COR-L47 (cell line): ENCODE results near the gene RAB3A.
"Not testable (repeated sequence)": the region's sequence is repeated elsewhere in the genome, so short reads cannot be mapped to it uniquely, and the experiment has no call there.

ENCODE experiments used
- DNase-seq: peaks from one replicate; lab custom pipeline; 2025; lab: John Stamatoyannopoulos, UW

The RAB3A gene

GRCh38 chr19:18168673-18169381, 35.0 kb downstream of the RAB3A start:
- no peak for DNase-seq

GRCh38 chr19:18167975-18168645, 35.7 kb downstream of the RAB3A start:
- DNase-seq: peak; percentile 1

- no peak for DNase-seq
Measured at GRCh38 chr19:18167011-18167410, 36.8 kb downstream of the RAB3A start.

GRCh38 chr19:18165794-18166544, 37.9 kb downstream of the RAB3A start:
- DNase-seq: no peak

DNA sequence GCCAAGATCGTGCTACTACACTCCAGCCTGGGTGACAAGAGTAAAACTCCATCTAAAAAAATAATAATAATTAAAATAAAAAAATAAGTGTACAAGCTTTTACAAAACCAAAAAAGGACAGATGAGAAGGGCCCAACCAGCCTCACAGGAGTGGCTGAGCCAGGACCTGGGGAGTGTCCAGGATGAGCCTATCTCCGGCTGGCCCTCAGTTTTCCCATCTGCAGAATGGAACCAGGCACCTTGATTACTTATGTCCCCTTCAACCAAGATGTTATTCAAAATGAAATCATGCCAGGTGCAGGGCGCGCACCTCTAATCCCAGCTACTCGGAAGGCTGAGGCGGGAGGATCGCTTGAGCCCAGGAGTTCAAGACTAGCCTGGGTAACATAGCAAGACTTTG, 39.8 kb downstream of the RAB3A start:
- DNase-seq: no peak

DNA sequence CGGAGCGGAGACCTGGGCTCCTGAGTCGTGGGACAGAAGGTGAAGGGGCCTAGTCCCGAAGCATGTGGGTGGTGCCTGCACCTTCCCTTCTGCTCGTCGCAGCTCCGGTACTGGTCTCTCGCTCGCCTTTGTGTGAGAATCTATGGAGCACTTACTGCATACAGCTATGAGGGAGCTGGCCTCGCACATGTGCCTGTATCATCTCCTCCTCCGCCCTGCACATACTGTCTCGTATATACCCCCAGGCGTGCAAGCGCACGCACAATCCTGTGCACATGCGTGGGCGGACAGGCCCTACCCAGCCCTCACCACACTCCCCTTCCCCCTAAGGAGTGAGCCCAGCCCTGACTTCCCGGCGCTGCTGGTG, 42.2 kb downstream of the RAB3A start:
- DNase-seq: no peak

- peak; percentile 51 for DNase-seq
Measured at GRCh38 chr19:18160971-18161635, 42.7 kb downstream of the RAB3A start.

DNA sequence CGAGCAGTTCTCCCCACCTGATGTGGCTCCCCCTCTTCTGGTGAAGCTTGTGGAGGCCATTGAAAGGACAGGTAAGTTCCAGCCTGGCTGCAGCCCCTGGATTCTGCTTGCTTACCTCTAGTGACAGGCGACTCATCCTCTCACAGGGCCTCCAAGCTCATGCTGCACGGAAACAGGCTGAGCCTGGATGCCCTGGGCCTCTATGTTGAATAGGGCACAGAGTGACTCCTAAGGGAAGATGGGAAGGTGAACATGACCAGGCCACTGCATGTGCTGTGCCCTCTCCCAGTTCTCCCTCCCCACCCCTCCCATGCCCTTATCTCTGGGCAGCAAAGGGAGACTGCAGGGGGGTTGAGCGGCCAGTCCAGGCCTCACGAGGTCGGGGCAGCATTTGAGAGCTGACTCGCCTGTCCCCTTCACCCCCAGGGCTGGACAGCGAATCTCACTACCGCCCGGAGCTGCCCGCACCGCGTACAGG, 43.3 kb downstream of the RAB3A start:
- no peak for DNase-seq

DNA sequence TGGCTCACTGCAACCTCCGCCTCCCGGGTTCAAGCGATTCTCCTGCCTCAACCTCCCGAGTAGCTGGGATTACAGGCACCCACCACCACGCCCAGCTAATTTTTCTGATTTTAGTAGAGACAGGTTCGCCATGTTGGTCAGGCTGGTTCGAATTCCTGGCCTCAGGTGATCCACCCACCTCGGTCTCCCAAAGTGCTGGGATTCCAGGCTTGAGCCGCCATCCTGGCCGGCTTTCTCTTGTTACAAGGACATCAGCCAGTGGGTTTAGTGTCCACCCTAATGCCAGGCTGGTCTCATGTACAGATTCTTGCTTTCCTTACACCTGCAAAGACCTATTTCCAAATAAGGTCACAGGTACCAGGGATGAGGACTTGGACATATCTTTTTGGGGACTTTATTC, 44.0 kb downstream of the RAB3A start:
- DNase-seq: no peak

DNA sequence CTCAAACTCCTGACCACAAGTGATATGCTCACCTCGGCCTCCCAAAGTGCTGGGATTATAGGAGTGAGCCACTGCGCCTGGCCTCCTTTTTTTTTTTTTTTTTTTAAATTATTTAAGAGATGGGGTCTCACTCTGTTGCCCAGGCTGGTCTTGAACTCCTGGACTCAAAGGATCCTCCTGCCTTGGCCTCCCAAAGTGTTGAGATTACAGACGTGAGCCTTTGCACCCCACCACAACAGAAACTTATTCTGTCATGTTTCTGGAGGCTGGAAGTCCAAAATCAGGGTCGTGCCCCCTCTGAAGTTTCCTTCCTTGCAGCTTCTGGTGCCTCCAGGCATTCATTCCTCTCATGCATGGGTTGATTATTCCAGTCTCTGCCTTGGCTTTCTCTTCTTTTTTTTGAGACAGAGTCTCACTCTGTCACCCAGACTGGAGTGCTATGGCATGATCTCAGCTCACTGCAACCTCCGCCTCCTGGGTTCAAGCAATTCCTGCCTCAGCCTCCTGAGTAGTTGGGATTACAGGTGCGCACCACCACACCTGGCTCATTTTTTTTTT, 44.7 kb downstream of the RAB3A start:
- DNase-seq: not testable (repeated sequence)

DNA sequence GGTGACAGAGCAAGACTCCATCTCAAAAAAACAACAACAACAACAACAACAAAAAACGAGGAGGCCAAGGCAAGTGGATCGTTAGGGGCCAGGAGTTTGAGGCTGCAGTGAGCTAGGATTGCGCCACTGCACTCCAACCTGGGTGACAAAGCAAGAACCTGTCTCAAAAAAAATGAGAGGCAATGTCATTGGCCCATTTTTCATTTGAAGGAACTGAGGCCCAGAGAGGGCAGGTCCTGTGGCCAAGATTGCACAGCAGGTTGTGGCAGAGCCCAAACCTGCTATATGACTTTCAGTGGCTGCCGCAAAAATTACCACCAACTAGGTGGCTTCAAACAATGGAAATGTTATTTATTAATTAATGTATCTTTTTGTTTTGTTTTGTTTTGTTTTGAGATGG, 45.4 kb downstream of the RAB3A start:
- no peak for DNase-seq

DNA sequence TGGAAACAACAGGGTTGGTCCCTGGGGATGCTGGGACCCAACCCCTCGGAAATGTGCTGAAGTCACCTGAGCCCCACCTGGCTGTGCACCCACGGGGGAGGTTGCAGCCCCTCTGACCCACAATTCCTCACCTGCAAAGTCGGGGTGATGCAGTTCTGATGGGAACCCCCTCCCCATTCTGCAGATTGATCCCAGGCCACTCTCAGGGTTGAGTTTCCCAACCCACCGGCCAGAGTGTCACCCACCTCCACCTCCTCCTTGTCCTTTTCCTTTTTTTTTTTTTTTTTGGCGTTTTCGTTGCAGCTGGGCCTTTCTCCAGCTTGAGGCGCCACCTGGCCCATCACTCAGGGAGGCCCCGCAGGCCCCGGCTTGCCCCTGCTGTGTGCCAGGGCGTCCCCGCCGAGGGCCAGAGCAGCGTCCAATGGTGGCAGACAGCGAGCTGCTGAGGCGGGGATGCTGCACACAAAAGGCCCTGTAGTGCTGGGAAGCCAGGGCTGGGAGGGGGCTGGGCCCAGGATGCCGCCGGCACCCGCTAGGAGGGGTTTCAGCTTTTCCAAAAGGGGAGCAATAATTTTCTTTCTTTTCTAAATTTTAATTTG, 46.3 kb downstream of the RAB3A start:
- DNase-seq: peak; percentile 94

- peak; percentile 95 for DNase-seq
Measured at GRCh38 chr19:18156841-18157464, 46.9 kb downstream of the RAB3A start.

- no peak for DNase-seq
Measured at GRCh38 chr19:18156268-18156667, 47.6 kb downstream of the RAB3A start.

DNA sequence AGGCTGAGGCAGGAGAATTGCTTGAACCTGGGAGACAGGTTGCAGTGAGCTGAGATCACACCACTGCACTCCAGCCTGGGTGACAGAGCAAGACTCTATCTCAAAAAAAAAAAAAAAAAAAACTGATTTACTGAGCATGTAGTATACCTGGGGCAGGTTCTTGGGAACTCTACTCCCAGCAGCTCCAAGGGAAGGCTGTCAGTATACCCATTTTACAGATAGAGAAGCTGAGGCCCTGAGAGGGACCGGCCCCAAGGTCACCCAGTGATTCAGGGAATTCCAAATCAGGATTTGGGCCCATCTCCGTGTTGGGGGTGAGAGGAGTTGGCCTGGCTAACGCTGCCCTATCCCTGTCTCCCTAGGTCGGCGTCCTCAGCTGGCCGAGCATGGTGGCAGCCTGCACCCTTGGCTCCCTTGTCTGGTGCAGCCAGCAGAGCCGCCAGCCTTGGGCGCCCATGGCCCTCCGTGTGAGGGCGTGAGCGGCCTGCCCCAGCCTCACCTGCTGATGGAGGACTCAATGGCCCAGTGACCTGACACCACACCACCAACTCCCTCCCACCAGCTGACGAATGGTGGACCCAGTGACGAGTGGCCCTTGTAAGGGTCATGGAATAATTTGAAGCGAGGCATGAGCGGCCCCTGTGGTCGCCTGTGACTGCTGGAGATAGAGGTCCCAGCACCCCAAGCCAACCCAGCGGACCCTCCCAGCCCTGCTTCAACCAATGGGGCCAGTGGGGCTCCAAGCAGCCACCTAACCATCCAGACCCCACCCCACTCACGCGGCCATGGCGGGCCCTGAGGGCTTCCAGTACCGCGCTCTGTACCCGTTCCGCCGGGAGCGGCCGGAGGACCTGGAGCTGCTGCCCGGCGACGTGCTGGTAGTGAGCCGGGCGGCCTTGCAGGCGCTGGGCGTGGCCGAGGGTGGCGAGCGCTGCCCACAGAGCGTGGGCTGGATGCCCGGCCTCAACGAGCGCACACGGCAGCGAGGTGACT, 48.5 kb downstream of the RAB3A start:
- DNase-seq: no peak

DNA sequence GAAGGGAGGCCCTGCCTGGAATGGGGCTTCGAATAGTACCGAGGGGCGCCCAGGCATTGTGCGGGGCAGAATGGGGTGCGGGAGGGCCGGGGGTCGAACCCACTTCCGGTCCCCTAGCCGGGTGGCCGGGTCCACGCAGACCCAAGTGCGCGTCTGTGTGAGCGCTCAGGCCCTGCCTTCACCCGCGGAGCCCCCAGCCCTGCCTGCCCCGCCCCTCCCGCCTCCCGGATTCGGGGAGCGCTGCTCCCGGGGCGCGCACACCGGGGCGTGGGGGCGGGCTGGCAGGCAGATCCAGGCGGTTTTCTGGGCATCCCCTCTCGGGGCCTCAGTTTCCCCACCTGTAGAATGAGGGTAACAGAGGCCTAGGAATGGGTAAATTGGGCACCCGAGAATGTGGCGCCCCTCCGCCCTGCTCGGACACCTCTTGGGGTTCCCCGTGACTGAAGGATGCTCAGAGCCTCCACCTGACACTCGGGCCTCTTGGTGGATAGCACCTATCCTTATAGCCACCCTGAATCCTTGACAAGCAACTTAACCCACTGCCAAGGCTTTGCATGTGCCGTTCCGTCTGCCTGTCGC, 50.2 kb downstream of the RAB3A start:
- DNase-seq: no peak

DNA sequence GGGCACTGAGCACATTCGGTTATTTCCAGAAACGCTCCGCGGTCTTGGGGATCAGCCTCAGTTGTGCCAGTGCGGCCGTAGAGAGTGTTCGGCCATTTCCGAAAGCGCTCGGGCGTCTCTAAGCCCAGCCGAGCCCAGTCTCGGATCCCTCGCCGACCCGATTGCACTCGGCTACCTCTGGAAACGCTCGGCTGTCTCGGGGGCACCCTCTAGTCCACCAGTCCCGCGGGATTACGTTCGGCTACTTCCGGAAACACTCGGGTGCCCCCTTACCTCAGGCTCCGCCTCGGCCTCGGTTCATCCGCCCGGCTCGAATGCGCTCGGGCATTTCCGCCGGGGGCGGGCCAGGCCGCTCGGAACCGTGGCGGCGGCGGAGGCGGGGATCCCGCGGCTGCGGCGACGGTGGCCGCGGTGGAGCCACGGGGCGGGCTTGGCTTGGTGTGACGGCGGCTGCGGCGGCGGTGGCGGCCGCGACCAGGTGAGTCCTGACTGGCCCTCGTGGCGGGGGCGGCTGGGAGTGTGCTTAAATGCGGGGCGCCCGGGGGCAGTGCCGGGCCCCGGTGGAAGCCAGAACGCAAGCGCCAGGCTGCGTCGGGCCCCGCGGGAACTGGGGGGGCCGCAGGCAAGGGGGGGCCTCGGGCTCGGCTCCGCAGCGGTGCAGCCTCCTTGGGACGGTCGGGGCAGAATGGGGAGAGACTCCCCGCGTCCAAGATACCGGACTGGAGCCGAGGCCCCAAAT, 50.9 kb downstream of the RAB3A start, which contains the start of gene PIK3R2:
PIK3R2 (plus strand) TSS at position 347 of the 739 bp plus-strand sequence. CDS start 2,717 bp downstream, outside the sequence.
- peak; percentile 99 for DNase-seq

DNA sequence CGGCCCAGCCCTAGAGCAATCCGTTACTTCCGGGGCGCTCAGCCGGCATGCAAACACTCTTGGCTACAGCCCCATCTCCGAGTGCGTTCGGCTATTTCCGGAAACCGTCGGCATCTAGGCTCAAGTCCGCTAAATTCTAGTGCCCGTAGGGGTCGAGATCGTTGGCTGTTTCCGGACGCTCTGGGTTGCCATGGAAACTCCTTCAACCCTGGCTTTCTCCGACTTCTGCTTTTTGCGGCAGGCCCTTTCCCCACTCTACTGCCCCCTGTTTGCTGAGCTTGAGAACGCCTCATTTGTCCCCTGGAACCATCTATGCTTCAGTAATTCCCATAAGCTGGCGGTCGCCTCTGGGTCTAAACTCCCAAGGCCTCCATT, 51.4 kb downstream of the RAB3A start:
- DNase-seq: peak; percentile 98
